Stimulated activated CD8-positive, alpha-beta memory T cell treated with anti-CD3 and anti-CD28 coated beads, Interleukin-2, amount 100 ng/mL, for 48 hours (primary cell): ENCODE measurements around the gene PRRT1.
"Not testable (repeated sequence)": the region's sequence is repeated elsewhere in the genome, so short reads cannot be mapped to it uniquely, and the experiment has no call there.

Experiments used
- DNase-seq, 2 donors: peaks; one replicate each; pipeline ENCODE4 v3.0.0-alpha.2; 2020; ENCODE audit warnings: low read depth in 2 of 2

PRRT1 gene

DNA sequence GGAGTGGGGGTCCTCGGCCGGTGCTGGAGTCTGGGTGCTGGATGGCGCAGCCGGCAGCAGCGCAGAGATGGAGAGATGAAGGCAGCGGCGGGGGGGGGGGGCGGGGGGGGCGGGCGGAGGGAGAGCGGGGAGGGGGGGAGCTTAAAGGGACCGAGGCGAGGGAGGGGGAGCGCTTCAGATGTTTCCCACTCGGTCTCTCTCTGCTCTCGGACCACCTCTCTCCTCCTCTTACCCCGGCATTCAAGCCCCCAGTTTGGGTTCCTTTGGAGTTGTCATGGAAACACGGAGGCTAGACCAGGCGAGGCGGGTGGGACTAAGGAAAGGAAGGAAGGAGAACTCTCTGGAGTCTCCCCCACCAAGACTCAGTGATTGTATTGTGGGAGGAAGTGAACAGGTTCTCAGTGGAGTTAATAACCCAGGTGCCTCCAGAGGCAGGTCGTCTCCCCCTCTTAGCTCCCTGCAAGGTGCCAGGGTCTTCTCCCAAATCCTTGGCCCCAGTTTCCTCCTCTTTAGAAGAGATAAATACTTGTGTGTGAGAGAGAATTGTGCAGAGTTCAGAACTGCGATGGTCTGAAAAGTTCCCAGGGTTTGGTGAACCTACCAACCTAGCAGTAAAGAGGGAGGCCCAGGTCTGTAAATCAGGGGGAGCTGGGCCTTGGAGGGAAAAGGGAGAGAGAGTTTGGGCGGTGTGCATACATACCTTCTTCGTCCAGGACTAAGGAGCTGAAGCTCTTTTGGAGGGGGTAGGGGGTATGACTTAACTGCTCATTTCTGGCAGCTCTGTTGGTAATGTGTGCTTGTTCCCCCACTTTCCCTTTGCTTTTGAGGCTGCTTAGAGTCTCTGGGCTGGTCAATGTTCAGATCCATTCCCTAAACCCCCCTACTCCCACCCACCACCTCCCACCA lies at the start of gene PRRT1:
TSS of gene PRRT1 (minus strand) at position 77 of the 906 bp plus-strand sequence. CDS start 112 bp downstream, outside the sequence.
- DNase-seq = no peak

DNA sequence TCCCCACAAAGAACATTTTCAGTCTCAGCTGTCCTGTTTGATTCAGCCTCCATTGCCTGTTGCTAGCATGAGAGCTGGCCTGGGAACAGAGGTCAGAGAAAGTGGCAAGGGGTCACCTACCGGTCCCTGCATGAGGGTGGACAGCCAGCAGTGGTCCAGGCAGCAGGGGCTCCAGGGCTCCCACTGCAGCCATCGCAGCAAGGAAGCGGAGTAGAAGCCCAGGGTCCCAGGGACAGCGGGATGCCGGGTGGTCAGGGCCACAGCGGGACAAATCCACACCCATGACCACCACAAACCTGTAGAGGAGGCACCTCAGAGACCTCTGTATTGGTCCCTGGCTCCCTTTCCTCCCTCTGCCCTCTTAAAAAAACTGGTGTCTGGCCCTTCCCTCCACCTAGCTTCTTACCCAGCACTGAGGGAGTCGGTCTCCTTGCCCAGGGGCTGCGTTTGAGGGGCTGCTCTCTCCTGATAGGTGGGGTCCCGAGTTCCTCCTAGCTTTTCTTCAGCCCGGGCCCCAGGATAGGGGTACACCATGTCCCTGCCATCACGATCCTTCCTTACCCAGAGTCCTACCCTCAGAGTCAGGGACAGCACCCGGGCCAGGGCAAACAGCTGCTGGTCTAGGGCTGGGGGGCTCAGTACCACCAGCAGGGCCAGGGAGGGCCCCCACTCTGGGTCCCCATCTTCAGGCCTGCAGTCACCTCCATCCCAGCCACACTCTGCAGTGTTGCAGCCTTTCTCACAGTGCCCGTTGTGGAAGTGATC lies 49.2 kb upstream of the PRRT1 start:
- DNase-seq = no peak

GRCh38 chr6:32198866-32199265 lies 47.1 kb upstream of the PRRT1 start:
- DNase-seq = no peak

DNA sequence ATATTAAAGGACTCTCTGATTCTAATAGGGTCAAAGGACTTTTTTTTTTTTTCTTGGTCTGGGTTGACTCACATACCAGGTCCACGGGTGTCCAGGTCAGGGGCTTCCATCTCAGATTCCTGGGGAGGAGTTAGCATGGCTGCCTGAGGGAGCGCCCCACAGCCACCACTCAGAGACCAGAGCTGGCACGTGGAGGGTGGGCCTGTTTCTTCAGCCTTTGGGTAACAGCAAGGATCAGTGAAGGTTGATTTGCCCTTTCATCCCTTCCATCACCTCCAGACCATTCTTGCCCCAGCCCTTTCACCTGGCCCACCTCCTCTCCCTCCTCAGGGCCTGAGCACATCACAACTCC lies 46.6 kb upstream of the PRRT1 start:
- no peak for DNase-seq

- no peak for DNase-seq
Measured at GRCh38 chr6:32196682-32197616, 45.2 kb upstream of the PRRT1 start.

DNA sequence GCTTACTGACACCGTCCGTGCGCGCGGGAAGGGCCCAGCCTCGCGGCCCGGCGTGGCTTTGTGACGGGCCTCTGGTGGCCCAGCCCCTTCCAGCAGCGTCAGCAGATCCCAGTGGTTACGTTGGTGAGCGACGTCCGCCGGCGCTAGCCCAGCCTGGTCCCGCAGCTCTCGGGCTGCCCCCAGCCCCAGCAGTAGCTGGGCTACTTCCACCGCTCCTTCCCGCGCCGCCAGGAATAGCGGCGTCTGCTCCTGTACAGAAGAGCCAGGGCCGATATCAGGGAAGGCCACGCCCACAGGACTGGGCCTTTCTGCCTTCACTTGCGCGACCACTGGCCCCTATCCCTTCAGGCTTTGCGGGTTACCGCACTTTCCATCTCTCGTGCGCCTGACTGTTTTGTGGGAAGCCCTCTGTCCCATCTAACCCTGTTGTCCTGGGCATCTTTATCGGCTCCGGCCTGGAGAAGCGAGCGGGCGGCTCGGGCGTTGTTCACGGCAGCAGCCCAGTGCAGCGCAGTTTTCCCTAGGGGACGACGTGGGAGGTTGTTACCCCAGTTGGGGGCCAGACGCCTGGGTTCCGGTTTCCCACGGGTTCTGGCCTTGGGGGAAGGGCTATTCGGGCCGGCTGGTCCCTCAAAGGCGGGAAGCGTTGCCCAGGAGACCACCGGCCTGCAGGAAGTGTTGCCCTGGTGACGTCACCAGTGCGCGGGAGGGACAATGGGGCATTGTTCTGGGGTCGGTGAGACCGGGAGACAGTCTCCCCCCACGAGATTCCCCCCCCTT lies 44.4 kb upstream of the PRRT1 start:
- peak; percentile 65 to 70 for DNase-seq

- peak; percentile 100 for DNase-seq
Measured at GRCh38 chr6:32195652-32195901, 43.8 kb upstream of the PRRT1 start.

DNA sequence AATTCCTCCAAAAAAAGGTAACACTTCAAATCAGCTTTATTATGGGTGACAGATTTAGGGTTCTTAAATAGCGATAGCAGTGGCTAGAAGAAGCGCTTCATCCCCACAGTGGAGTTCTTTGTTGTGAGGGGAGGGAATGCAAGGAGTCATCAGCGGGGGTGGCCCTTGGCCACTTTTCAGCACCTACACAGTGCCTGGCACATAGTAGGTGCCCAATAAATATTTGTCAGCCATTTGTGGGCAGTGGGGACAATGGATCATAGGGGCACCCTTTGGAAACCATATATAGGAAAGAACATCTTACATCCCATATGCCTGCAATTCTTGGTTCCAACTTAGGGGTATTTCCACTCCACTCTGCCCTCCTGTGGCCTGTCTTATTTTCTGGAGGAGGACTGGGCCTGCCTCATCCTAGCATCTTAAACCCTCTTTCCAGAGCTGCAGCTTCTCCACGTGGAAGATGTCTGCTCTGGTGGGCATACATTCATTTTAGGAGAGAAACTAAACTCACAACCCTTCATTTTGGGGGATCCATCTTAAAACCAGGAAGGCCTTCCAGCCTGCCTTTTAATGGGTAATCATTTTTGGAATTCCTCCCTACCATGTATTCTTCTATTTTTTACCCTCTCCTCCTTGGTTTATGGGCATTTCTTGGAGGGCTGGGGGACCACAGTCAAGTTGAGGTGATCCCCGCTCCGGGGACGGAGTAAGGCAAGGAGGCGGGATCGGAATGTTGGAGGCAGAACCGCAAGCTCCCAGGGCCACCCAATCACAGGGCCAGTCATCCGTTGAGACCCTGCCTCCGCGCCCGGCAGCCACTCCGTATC lies 43.3 kb upstream of the PRRT1 start:
- DNase-seq = no peak

DNA sequence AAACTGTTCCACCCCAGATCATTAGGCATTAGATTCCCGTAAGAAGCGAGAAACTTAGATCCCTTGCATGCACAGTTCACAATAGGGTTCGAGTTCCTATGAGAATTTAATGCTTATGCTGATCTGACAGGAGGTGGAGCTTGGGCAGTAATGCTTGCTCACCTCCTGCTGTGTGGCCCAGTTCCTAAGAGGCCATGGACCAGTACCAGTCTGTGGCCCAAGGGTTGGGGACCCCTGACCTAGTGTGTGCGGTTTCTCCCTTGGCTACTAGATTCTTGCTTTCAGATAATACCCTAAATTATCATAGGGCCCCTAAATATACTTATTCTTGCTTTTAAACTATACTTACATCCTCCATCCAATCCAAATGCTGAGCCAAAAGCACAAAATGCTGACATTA lies 42.6 kb upstream of the PRRT1 start:
- no peak for DNase-seq

DNA sequence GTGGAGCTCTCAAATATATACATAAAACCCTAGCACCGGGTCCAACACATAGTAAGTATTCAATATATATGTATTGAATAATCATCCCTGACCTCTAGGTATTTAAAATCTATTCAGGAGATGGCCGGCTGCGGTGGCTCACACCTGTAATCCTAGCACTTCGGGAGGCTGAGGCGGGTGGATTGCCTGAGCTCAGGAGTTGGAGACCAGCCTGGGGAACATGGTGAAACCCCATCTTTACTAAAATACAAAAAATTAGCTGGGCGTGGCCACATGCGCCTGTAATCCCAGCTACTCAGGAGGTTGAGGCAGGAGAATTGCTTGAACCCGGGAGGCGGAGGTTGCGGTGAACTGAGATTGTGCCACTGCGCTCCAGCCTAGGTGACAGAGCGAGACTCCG lies 41.4 kb upstream of the PRRT1 start:
- not testable (repeated sequence) for DNase-seq

DNA sequence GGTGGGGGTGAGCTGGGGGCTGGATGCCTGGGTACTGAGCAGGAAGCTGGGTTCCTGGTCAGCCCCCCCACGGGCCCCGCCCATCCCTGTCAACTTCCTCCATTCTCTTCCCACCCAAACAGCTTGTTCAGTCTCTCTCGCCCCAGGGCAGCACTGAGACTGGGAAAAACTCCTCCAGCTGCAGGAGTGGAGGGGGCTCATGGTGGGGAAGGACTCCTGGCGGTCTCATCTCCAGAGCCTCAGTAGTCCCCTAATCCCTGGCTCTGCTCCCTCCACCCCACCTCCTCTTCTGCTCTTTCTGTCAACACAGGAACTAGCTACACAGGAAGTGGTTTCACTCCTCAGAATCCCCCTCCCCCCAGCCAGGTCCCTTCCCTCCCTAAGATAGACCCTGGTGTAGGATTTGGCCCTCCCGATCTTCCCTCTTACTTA lies 40.9 kb upstream of the PRRT1 start, which contains the start of gene GPSM3:
TSS of gene GPSM3 (minus strand) at position 36 of the 432 bp plus-strand sequence. CDS start 130 bp downstream, outside the sequence.
- DNase-seq = no peak

DNA sequence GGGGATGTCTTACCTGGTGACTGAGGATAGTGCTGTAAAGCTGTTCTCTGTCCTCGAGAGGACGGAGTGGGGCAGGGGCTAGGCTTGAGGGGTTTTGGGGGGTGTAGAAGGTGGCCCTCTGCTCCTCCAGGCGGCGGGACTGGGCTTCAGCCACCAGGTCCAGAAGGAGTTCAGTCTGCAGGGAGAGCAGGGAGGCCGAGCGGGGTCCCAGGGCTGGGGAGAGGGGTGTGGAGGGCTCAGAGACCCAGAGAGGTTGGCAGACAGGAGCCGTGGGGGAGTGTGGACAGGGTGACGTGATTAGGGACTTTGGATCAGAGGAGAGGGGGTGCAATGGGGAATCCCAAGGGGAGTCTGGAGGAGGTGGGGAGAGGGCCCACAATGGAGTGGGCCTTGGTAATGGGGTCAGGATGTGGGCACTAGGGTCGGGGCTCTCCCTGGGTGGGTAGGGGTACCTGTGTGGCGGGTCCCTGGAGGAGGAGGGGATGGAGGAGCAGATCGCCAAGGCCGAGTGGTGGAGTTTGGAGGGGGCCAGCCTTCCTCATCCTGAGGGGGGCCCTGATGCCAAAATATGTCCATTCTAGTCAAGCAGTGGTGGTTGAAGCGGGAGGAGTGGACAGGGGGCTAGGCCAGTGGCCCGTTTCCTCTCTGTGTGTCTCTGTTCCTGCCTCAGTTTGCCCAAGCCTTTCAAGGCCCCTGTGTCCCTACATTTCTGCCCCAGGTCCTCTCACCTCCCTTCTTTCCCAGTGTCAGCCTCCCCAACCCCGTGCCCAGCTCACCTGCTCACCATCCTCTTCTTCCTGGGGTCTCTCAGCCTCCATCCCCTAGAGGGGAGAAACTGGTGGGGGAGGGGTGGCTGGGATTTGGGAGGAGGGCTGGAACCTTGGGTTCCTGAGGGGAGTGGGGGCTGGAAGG lies 40.2 kb upstream of the PRRT1 start:
- DNase-seq = no peak

- DNase-seq = no peak
Measured at GRCh38 chr6:32190911-32191677, 39.4 kb upstream of the PRRT1 start.

DNA sequence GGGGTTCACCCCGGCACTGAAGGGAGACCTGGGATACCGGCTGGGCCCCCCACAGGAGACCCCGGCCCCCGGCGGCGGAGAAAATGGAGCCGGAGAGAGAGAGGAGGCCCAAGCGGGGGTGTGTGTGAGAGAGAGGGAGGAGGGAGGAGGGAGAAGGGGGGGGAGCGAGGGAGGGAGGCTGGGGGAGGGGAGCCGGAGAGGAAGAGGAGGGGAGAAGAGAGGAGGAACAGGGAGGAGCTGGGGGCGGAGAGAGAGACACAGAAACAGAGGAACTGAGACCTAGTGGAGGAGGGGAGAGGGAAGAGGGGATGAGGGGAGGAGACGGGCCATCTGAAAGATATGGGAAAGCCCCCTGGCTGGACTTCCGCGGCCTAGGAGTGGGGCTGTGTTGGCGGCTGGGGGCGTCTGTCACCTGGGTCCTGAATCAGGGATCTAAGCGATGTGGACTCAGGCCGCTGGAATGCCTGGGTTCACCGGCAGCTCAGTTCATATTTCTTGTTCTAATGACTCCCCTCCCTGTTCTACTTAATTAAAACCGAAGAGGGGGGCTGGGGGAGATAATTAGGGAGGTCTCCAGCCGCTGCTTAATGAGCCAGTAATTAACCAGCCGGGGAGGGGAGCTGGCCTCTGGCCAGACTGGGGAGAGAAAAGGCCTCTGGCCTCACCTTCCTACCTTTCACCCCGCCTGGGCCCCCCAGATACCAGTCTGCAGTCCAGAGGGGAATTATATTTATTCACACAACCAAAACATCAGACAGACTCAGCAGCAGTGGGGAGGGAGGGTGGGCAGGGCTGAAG lies 38.5 kb upstream of the PRRT1 start, which contains the start of gene PBX2:
TSS of gene PBX2 (minus strand) at position 149 of the 798 bp plus-strand sequence. CDS start 287 bp downstream, outside the sequence.
- peak; percentile 71 to 78 for DNase-seq

GRCh38 chr6:32189742-32190053 lies 38.0 kb upstream of the PRRT1 start:
- no peak for DNase-seq

DNA sequence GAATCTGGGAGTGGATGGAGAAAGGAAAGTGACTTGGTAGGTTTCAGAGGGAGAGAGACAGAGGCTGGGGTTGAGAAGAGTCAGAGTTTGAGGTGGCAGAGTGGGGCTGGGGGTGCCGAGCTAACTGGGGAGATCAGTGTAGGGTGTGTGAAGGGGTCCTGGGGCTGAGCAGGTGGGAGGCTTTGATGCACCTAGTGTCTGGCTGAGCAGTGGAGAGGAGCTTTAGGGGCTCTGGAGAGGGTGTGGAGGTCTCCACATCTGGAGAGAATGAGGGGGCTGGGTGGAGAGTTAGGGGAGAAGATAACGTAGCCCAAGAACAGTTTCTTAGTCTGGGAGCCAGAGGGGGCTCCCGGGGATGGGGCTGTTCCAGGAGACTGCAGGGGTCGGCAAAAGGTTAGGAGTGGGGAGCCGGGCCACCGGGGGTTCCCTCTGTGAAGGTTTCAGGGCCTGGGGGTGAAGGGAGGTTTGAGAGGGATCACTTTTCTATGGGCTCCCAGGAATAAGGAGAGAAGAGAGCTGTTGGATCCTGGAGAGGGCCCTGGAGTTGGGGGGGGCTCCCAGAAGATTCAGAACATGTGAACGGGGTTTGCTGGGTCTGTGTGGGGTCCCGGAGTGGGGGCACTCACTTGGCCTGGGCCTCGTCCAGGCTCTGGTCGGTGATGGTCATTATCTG lies 37.5 kb upstream of the PRRT1 start:
- no peak for DNase-seq
